K562 (cell line): ENCODE measurements around the gene RPL18A.

Source experiments
- BRCA1 ChIP-seq, 2 experiments: fragments of 450-650 bp in 1 of 2; sonication (generic) in 1 of 2; formaldehyde crosslinking in 1 of 2; IDR thresholded peaks; 2 replicates each; pipeline versions ENCODE4 v1.5.0 to v1.6.1; 2017 to 2020; ENCODE audit warnings: mild to moderate bottlenecking in 1 of 2, missing genetic modification reagents in 1 of 2
- MXI1 ChIP-seq: IDR thresholded peaks from 2 replicates; pipeline ENCODE4 v1.6.1; 2011; ENCODE audit warnings: low read depth, mild to moderate bottlenecking, improper control_type of control experiment, low read length
- NFE2 ChIP-seq: IDR thresholded peaks from 2 replicates; pipeline ENCODE4 v1.6.1; 2014; ENCODE audit warnings: antibody characterized with exemption, low read depth
- NR2C2 ChIP-seq, 2 experiments: fragments of 200-800 bp in 1 of 2; sonication (Bioruptor generic) in 1 of 2; sonication (generic) in 1 of 2; formaldehyde crosslinking in 1 of 2; IDR thresholded peaks; 2 replicates each; pipeline versions ENCODE4 v1.6.1 to v1.8.0; 2016 to 2022; ENCODE audit warnings: mild to moderate bottlenecking in 1 of 2, missing compliant biosample characterization in 1 of 2, missing genetic modification characterization in 1 of 2, missing genetic modification reagents in 1 of 2
- NR2F6 ChIP-seq: fragments of 450-650 bp; formaldehyde crosslinking; IDR thresholded peaks from 2 replicates; pipeline ENCODE4 v1.4.0; 2020; ENCODE audit warnings: mild to moderate bottlenecking
- SRSF9 ChIP-seq: fragments of 200-400 bp; formaldehyde crosslinking; IDR thresholded peaks from 2 replicates; pipeline ENCODE4 v1.6.1; 2017; ENCODE audit warnings: low read depth, low read length, borderline replicate concordance
- TRIM28 ChIP-seq: fragments of 450-650 bp; IDR thresholded peaks from 2 replicates; pipeline ENCODE4 v1.6.1; 2017
- ZNF24 ChIP-seq: fragments of 450-650 bp; IDR thresholded peaks from 2 replicates; pipeline ENCODE4 v1.6.1; 2016
- ZNF263 ChIP-seq: sonication (generic); formaldehyde crosslinking; IDR thresholded peaks from 2 replicates; pipeline ENCODE4 v1.8.0; 2022; ENCODE audit warnings: mild to moderate bottlenecking, missing genetic modification reagents, borderline replicate concordance
- ZNF436 ChIP-seq: fragments of 250-450, 450-650 bp; sonication (Bioruptor Pico); formaldehyde crosslinking; IDR thresholded peaks from 2 replicates; pipeline ENCODE4 v1.7.0; 2020; ENCODE audit warnings: mild to moderate bottlenecking
- TF ChIP-seq, protein P1 (sequence below), 3 experiments: IDR thresholded peaks in 2 of 3; conservative IDR thresholded peaks in 1 of 3; 2 replicates each; pipeline ENCODE4 v1.5.1; 2011 to 2012; ENCODE audit warnings: low read length in 3 of 3, mild to moderate bottlenecking in 3 of 3, control low read depth in 2 of 3, improper control_type of control experiment in 1 of 3, inconsistent platforms in 1 of 3, low read depth in 1 of 3, mixed read lengths in 1 of 3, moderate library complexity in 1 of 3; ENCODE audit not compliant: insufficient read depth in 2 of 3

DNA sequence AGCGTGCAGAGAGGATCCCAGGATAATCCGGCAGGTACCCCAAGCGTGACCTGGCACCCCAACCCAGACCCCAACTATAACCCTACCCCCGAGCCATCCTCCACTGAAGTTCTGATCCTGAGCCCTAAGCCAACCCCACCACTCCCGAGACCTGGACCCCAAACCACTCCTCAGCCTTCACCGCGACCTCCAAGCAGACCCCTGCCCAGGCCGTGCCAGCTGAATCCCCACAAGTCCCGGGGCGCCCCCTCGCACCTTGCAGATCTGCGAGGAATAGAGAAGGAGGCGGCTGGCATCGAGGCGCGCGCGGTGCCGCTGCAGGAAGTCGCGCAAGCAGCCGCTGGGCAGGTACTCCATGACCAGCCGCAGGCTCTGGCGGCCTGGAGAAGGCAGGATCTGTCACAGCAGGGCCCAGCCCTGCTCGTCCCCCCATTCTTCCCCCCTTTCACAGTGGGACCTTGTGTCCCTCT lies 28.3 kb upstream of the RPL18A start:
- no peak for TF ChIP-seq NR2F6 (CRISPR knock-in tag)
- TF ChIP-seq TRIM28: no peak
- no peak for TF ChIP-seq NFE2
- TF ChIP-seq ZNF24: no peak
- TF ChIP-seq NR2C2 (CRISPR knock-in tag; IDR thresholded peaks at IDR 0.05): no peak
- no peak for TF ChIP-seq NR2C2 (tag; IDR thresholded peaks at IDR 0.05)
- no peak for TF ChIP-seq SRSF9
- TF ChIP-seq, protein P1, sequence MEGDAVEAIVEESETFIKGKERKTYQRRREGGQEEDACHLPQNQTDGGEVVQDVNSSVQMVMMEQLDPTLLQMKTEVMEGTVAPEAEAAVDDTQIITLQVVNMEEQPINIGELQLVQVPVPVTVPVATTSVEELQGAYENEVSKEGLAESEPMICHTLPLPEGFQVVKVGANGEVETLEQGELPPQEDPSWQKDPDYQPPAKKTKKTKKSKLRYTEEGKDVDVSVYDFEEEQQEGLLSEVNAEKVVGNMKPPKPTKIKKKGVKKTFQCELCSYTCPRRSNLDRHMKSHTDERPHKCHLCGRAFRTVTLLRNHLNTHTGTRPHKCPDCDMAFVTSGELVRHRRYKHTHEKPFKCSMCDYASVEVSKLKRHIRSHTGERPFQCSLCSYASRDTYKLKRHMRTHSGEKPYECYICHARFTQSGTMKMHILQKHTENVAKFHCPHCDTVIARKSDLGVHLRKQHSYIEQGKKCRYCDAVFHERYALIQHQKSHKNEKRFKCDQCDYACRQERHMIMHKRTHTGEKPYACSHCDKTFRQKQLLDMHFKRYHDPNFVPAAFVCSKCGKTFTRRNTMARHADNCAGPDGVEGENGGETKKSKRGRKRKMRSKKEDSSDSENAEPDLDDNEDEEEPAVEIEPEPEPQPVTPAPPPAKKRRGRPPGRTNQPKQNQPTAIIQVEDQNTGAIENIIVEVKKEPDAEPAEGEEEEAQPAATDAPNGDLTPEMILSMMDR (IDR thresholded peaks at IDR 0.05 in 2 of 3, conservative IDR thresholded peaks at IDR 0.05 in 1 of 3; ENCODE audit: insufficient read depth in 2 of 3, low read depth in 1 of 3, low read length in 3 of 3): no peak
- no peak for TF ChIP-seq MXI1
- TF ChIP-seq ZNF436 (CRISPR knock-in tag): no peak
- no peak for TF ChIP-seq ZNF263 (CRISPR knock-in tag)
- TF ChIP-seq BRCA1 (IDR thresholded peaks at IDR 0.05): no peak
- TF ChIP-seq BRCA1 (CRISPR knock-in tag; IDR thresholded peaks at IDR 0.05): no peak
